Spinal cord (tissue), 10 donors: ENCODE data around the gene MSH3. TPM values are rescaled to one million over a fixed set of nuclear protein-coding genes. Genes with fewer than 3 reads are reported as not detected.
A peak's percentile ranks its signal among the peaks of the same experiment; 100 is the strongest.

Experiments used
- DNase-seq, 6 donors: peaks; one replicate each; pipeline versions ENCODE4 v3.0.0 to v3.0.0-alpha.2; 2013 to 2015; ENCODE audit warnings: low spot score in 6 of 6, low read depth in 4 of 6
- H3K27ac ChIP-seq: one replicate; pipeline ENCODE4 v1.5.1; 2013; ENCODE audit warnings: low read depth, low read length, control low read depth
- H3K27me3 ChIP-seq: one replicate; pipeline ENCODE4 v1.6.1; 2013; ENCODE audit warnings: low read length; ENCODE audit not compliant: control insufficient read depth, insufficient read depth
- H3K36me3 ChIP-seq: one replicate; pipeline ENCODE4 v1.6.1; 2013; ENCODE audit warnings: low read length; ENCODE audit not compliant: control insufficient read depth, insufficient read depth
- H3K4me1 ChIP-seq: one replicate; pipeline ENCODE4 v1.6.1; 2013; ENCODE audit warnings: low read length; ENCODE audit not compliant: control insufficient read depth, insufficient read depth
- H3K4me3 ChIP-seq: one replicate; pipeline ENCODE4 v1.5.1; 2013; ENCODE audit warnings: low read depth, low read length, control low read depth
- H3K9me3 ChIP-seq: one replicate; pipeline ENCODE4 v1.6.1; 2013; ENCODE audit warnings: low read length; ENCODE audit not compliant: control insufficient read depth, insufficient read depth
- WGBS: methylation state at CpG from one replicate; pipeline ENCODE4 v1.1.5; 2013; ENCODE audit warnings: missing lambda C conversion rate; ENCODE audit not compliant: insufficient coverage; 5-methylcytosine and 5-hydroxymethylcytosine counted together
- polyA plus RNA-seq, 2 donors: library from polyadenylated mRNA; unstranded; fragments of 120-200 nt; gene quantifications; one replicate each; pipeline ENCODE4 v1.2.1, GENCODE V29; 2013; ENCODE audit not compliant: insufficient read length in 2 of 2
- total RNA-seq, 2 donors: library from RNA; depleted of rRNA in 1 of 2; stranded (reverse); fragments of 120-200 nt in 1 of 2; fragments of >200 nt in 1 of 2; gene quantifications; one replicate each; pipeline versions ENCODE4 v1.2.3 to v1.2.4, GENCODE V29; 2013 to 2014
- donor health status: healthy.

Gene MSH3
- total and polyA plus RNA-seq, 4 donors = 9.4 to 29.0 (median 15.9) TPM

- DNase-seq = no peak
- no peaks in the 10 kb centered on the region for H3K9me3 ChIP-seq
These were observed 48.8 kb downstream of the MSH3 start for GRCh38 chr5:80703291-80703690.

GRCh38 chr5:80703747-80704146 is 49.3 kb downstream of the MSH3 start:
- H3K4me1 ChIP-seq = no peaks in the 10 kb centered on the region
- no peaks in the 10 kb centered on the region for H3K27me3 ChIP-seq
- H3K36me3 ChIP-seq = peaks cover 8% of the 10 kb centered on the region
- no peaks in the 10 kb centered on the region for H3K9me3 ChIP-seq
- H3K4me3 ChIP-seq = no peak overlapping the region
- DNase-seq = no peak
- no peak overlapping the region for H3K27ac ChIP-seq
- 82% methylated on average over 3 of the region's 5 CpGs for WGBS

More at GRCh38 chr5:80703291-80703690, 48.8 kb downstream of the MSH3 start:
- Histone ChIP-seq H3K27me3 (no peaks in the 10 kb centered on the region), H3K27ac (no peak overlapping the region), H3K36me3 (peaks cover 6% of the 10 kb centered on the region), H3K4me1 (no peaks in the 10 kb centered on the region), H3K4me3 (no peak overlapping the region)

GRCh38 chr5:80704221-80704620 is 49.8 kb downstream of the MSH3 start:
- H3K27ac ChIP-seq = no peak overlapping the region
- H3K27me3 ChIP-seq = no peaks in the 10 kb centered on the region
- H3K36me3 ChIP-seq = peaks cover 10% of the 10 kb centered on the region
- H3K4me1 ChIP-seq = no peaks in the 10 kb centered on the region
- WGBS = no CpG with 5 or more reads among the region's 1 CpG
- H3K4me3 ChIP-seq = no peak overlapping the region
- no peak for DNase-seq
- no peaks in the 10 kb centered on the region for H3K9me3 ChIP-seq

GRCh38 chr5:80705216-80705769 is 50.8 kb downstream of the MSH3 start:
- no peaks in the 10 kb centered on the region for H3K4me1 ChIP-seq
- no peak overlapping the region for H3K27ac ChIP-seq
- peaks cover 10% of the 10 kb centered on the region for H3K36me3 ChIP-seq
- DNase-seq = no peak
- 75% methylated on average over 4 of the region's 6 CpGs for WGBS
- H3K27me3 ChIP-seq = no peaks in the 10 kb centered on the region
- H3K9me3 ChIP-seq = no peaks in the 10 kb centered on the region
- H3K4me3 ChIP-seq = no peak overlapping the region

- H3K27me3 ChIP-seq = no peaks in the 10 kb centered on the region
- H3K36me3 ChIP-seq = peaks cover 10% of the 10 kb centered on the region
- no peak for DNase-seq
- H3K27ac ChIP-seq = no peak overlapping the region
- H3K9me3 ChIP-seq = no peaks in the 10 kb centered on the region
- no peak overlapping the region for H3K4me3 ChIP-seq
- H3K4me1 ChIP-seq = no peaks in the 10 kb centered on the region
- WGBS = no CpG with 5 or more reads among the region's 4 CpGs
These were observed 51.3 kb downstream of the MSH3 start for GRCh38 chr5:80705801-80706200.

- WGBS = no CpG with 5 or more reads among the region's 2 CpGs
- Histone ChIP-seq H3K4me1 (no peaks in the 10 kb centered on the region), H3K27me3 (no peaks in the 10 kb centered on the region), H3K36me3 (peaks cover 13% of the 10 kb centered on the region), H3K4me3 (no peak overlapping the region), H3K27ac (no peak overlapping the region), H3K9me3 (no peaks in the 10 kb centered on the region)
- no peak for DNase-seq
These were observed 52.5 kb downstream of the MSH3 start for GRCh38 chr5:80706835-80707447.

GRCh38 chr5:80707645-80708044 is 53.2 kb downstream of the MSH3 start:
- no peak overlapping the region for H3K4me3 ChIP-seq
- H3K4me1 ChIP-seq = no peaks in the 10 kb centered on the region
- no CpG with 5 or more reads among the region's 1 CpG for WGBS
- no peak for DNase-seq
- H3K27ac ChIP-seq = no peak overlapping the region
- peaks cover 13% of the 10 kb centered on the region for H3K36me3 ChIP-seq
- no peaks in the 10 kb centered on the region for H3K27me3 ChIP-seq
- no peaks in the 10 kb centered on the region for H3K9me3 ChIP-seq

- Histone ChIP-seq H3K27me3 (no peaks in the 10 kb centered on the region), H3K9me3 (no peaks in the 10 kb centered on the region), H3K36me3 (peaks cover 9% of the 10 kb centered on the region), H3K4me3 (no peak overlapping the region), H3K27ac (no peak overlapping the region), H3K4me1 (no peaks in the 10 kb centered on the region)
- WGBS = 94% methylated on average over 5 of the region's 5 CpGs
- no peak for DNase-seq
These were observed 56.8 kb downstream of the MSH3 start for GRCh38 chr5:80711216-80711615.

GRCh38 chr5:80711938-80712337 is 57.5 kb downstream of the MSH3 start:
- H3K27ac ChIP-seq = no peak overlapping the region
- no peaks in the 10 kb centered on the region for H3K9me3 ChIP-seq
- peaks cover 9% of the 10 kb centered on the region for H3K36me3 ChIP-seq
- H3K4me3 ChIP-seq = no peak overlapping the region
- no peaks in the 10 kb centered on the region for H3K27me3 ChIP-seq
- DNase-seq = peak in 3 of 6 donors; percentile 4 to 78 (median 45)
- no peaks in the 10 kb centered on the region for H3K4me1 ChIP-seq
- WGBS = 82% methylated on average over 1 of the region's 3 CpGs

- peak in 1 of 6 donors; percentile 8 for DNase-seq
- WGBS = 40% methylated on average over 1 of the region's 2 CpGs
- no peak overlapping the region for H3K4me3 ChIP-seq
- H3K4me1 ChIP-seq = no peaks in the 10 kb centered on the region
- H3K27ac ChIP-seq = no peak overlapping the region
- no peaks in the 10 kb centered on the region for H3K9me3 ChIP-seq
- H3K27me3 ChIP-seq = no peaks in the 10 kb centered on the region
- H3K36me3 ChIP-seq = peaks cover 6% of the 10 kb centered on the region
These were observed 58.5 kb downstream of the MSH3 start for GRCh38 chr5:80712919-80713318.
